Neuron (in vitro differentiated cells): ENCODE results near the gene TRPM7.
A peak's percentile ranks its signal among the peaks of the same experiment; 100 is the strongest.
"Not testable (repeated sequence)": the region's sequence is repeated elsewhere in the genome, so short reads cannot be mapped to it uniquely, and the experiment has no call there.

ENCODE experiments used
- H2AFZ ChIP-seq: one replicate; pipeline ENCODE4 v1.6.1; 2013; ENCODE audit warnings: low read depth, mild to moderate bottlenecking, inconsistent platforms, low read length, moderate library complexity
- H3K27me3 ChIP-seq: one replicate; pipeline ENCODE4 v1.6.1; 2013; ENCODE audit warnings: low read length; ENCODE audit not compliant: insufficient read depth
- H3K36me3 ChIP-seq: one replicate; pipeline ENCODE4 v1.6.1; 2013; ENCODE audit warnings: low read length; ENCODE audit not compliant: insufficient read depth
- H3K4me1 ChIP-seq: one replicate; pipeline ENCODE4 v1.6.1; 2013; ENCODE audit warnings: low read length; ENCODE audit not compliant: insufficient read depth
- H3K4me3 ChIP-seq: 2 replicates; pipeline ENCODE4 v1.5.1; 2013; ENCODE audit warnings: mild to moderate bottlenecking, low read length, moderate library complexity
- H3K9me3 ChIP-seq: one replicate; pipeline ENCODE4 v1.6.1; 2013; ENCODE audit warnings: low read length

Gene TRPM7, protein sequence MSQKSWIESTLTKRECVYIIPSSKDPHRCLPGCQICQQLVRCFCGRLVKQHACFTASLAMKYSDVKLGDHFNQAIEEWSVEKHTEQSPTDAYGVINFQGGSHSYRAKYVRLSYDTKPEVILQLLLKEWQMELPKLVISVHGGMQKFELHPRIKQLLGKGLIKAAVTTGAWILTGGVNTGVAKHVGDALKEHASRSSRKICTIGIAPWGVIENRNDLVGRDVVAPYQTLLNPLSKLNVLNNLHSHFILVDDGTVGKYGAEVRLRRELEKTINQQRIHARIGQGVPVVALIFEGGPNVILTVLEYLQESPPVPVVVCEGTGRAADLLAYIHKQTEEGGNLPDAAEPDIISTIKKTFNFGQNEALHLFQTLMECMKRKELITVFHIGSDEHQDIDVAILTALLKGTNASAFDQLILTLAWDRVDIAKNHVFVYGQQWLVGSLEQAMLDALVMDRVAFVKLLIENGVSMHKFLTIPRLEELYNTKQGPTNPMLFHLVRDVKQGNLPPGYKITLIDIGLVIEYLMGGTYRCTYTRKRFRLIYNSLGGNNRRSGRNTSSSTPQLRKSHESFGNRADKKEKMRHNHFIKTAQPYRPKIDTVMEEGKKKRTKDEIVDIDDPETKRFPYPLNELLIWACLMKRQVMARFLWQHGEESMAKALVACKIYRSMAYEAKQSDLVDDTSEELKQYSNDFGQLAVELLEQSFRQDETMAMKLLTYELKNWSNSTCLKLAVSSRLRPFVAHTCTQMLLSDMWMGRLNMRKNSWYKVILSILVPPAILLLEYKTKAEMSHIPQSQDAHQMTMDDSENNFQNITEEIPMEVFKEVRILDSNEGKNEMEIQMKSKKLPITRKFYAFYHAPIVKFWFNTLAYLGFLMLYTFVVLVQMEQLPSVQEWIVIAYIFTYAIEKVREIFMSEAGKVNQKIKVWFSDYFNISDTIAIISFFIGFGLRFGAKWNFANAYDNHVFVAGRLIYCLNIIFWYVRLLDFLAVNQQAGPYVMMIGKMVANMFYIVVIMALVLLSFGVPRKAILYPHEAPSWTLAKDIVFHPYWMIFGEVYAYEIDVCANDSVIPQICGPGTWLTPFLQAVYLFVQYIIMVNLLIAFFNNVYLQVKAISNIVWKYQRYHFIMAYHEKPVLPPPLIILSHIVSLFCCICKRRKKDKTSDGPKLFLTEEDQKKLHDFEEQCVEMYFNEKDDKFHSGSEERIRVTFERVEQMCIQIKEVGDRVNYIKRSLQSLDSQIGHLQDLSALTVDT (N-terminal part only)

DNA sequence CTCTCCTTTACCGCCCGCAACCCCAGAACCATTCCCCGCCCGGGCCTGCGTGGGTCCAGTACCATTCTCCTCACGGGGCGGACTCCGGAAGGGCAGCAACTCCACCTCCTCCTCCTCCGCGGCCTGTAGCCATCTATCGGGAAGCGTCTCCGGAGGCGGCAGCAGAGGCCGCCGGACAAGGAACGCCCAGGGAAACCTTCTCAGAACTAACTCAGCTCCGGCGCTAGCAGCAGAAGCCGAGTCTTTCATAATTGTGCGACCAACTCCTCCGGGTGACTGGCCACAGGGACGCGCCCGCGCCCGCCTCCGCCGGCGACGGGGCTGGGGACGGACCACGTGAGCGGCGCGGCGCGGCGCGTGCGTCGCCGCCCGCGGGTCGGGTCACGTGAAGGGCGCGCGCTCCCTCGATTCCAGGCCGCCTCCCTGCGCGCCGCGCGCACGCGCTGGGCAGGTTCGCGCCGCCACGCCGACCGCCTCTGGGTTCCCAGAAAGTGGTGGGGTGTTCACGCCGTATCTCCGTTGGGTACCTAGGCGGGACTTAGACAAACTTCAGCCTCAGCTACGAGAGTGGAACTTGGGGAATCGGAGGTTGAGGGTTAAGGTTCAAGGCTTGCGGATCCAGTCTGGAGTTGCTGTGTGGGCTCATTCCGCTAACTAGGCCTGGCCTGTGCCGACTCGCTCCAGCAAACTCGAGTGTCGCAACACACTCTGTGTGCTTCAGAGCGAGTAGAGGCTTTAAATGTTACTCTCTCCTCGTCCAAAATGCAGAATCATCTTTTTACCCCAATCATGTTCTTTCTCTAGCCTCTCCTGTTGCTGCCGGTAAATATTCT lies at the start of gene TRPM7:
Gene TRPM7, minus strand, starts transcription at position 329 of the 833 bp plus-strand sequence. Its CDS starts 264 bp downstream, at position 65.
- peaks cover 8% of the 10 kb centered on the region for H3K36me3 ChIP-seq
- no peaks in the 10 kb centered on the region for H3K27me3 ChIP-seq
- H3K4me1 ChIP-seq: peaks cover 17% of the 10 kb centered on the region
- H2AFZ ChIP-seq: peak within 1 kb of the TSS; percentile 95
- no peaks in the 10 kb centered on the region for H3K9me3 ChIP-seq
- H3K4me3 ChIP-seq: peak within 1 kb of the TSS; percentile 67

DNA sequence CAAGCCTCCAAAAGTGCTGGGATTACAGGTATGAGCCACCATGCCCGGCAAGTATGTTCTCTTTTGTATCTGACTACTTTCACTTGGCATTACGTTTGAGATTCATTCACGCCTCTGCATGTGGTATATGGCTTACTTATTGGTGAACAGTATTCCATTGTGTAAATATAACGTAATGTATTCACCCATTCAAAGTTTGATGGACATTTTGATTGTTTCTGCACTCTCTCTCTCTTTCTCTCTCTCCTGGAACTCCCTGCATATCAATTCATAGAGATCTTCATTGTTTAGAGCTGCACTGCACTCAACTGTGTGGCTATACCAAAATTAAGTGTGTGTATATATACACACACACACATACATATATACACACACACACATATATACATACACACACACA lies 48.6 kb upstream of the TRPM7 start:
- Histone ChIP-seq H3K4me1 (no peaks in the 10 kb centered on the region), H3K4me3 (no peak overlapping the region), H3K9me3 (no peaks in the 10 kb centered on the region), H3K36me3 (peaks cover 31% of the 10 kb centered on the region), H2AFZ (no peak overlapping the region), H3K27me3 (no peaks in the 10 kb centered on the region)

DNA sequence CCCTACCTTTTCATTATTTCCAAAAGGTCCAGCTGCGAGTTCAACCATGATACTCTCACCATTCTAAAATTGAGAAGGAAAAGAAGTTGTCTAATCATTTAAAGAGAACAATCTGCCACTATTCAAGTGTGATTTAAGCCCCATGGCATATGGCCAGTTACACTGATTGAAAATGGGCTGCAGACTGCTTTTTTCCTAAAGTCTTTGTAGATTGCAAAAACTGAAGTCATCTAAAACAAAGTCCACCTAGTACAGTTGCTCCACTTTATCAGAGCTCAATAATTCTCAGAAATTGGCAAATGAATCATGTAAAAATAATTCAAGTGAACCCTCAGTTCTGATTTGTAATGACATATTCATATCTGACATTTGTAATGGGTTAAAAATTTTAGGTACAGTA lies 39.7 kb upstream of the TRPM7 start:
- Histone ChIP-seq H3K27me3 (no peaks in the 10 kb centered on the region), H3K4me1 (no peaks in the 10 kb centered on the region), H3K36me3 (peaks cover 32% of the 10 kb centered on the region), H3K9me3 (no peaks in the 10 kb centered on the region), H3K4me3 (no peak overlapping the region), H2AFZ (no peak overlapping the region)

DNA sequence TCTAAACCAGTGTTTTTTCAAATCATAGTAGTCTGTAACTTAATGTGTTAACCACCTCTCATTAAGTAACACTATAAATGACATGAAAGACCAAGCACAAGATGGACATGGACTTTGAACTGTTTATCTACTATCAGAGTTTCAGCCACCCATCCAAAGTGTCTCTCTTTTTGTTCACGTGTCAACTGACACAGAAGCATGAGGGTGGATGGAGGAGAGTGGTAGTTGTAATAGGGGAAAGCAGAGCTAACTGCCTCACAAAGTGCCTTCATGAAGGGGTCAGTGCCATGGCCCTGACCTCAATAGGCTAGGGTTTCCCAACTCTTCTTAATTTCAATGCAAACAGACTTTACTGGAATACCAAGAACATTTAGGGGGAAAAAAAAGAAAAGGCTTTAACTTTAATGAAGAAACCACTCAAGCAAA lies 32.1 kb upstream of the TRPM7 start:
- no peak overlapping the region for H3K4me3 ChIP-seq
- no peaks in the 10 kb centered on the region for H3K9me3 ChIP-seq
- no peaks in the 10 kb centered on the region for H3K27me3 ChIP-seq
- no peak overlapping the region for H2AFZ ChIP-seq
- peaks cover 27% of the 10 kb centered on the region for H3K36me3 ChIP-seq
- H3K4me1 ChIP-seq: no peaks in the 10 kb centered on the region

DNA sequence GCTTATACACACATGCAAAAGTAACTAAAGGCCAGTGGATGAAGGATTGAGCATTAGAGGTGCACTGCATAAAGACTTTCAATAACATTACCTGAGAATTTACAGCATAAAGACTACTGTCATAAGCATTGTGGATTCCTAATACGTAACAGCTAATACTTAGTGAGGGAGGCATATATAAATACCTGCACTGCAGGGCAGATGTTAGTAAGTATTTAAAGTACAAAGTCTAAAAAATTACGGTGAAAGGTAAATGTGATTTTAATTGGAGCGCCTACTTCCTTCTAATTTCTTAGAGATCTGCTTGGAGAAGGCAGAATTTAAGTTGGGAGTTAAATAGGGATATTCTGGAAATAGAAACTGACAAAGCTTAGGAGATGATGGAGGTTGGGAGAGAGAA lies 25.4 kb upstream of the TRPM7 start:
- Histone ChIP-seq H3K36me3 (peaks cover 15% of the 10 kb centered on the region), H3K9me3 (no peaks in the 10 kb centered on the region), H2AFZ (no peak overlapping the region), H3K4me1 (no peaks in the 10 kb centered on the region), H3K27me3 (no peaks in the 10 kb centered on the region), H3K4me3 (no peak overlapping the region)

DNA sequence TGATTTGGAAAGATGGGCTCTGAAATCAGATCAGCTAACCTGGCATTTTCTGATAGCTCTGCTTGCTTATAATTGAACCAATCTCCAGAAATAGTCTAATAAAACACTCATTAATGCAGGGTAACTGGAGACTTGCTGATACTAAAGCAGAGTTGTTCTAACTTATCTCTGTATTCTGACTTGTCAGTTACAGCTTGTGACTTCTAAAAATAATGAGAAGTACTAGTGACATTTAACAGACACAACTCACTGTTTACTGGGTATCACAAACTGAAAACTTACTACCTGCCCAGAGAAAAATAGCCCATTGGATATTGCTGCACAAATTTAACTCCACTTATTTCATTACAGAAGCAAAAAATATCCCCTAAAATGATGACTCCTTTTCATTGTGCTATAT lies 24.0 kb upstream of the TRPM7 start:
- H3K4me1 ChIP-seq: no peaks in the 10 kb centered on the region
- H3K9me3 ChIP-seq: no peaks in the 10 kb centered on the region
- H3K4me3 ChIP-seq: no peak overlapping the region
- H2AFZ ChIP-seq: no peak overlapping the region
- H3K27me3 ChIP-seq: no peaks in the 10 kb centered on the region
- peaks cover 20% of the 10 kb centered on the region for H3K36me3 ChIP-seq

DNA sequence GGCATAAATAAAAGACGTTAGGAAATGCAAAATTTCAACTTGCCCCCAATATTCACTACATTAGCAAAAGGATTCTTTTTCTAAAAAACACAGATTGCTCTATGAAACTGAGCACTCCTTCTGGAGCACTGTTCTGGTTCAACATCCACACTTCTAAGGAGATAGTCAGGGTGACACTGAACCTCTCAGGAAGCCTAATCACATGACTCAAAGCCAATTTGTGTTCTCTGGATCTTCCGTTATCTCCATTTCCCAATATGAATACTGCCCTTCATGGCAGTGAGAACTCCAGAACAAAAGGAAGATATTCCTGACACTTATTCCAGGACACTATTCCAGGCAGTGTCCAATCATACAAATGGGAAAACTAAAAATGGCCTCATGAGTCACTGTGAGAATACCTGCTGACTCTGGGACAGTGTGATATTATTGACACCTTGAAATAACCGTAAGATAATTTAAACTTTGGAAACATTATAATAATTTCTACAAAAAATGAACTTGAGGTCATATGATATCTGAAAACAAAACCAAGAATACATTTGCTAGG lies 21.4 kb upstream of the TRPM7 start:
- no peaks in the 10 kb centered on the region for H3K4me1 ChIP-seq
- peaks cover 24% of the 10 kb centered on the region for H3K36me3 ChIP-seq
- no peaks in the 10 kb centered on the region for H3K9me3 ChIP-seq

DNA sequence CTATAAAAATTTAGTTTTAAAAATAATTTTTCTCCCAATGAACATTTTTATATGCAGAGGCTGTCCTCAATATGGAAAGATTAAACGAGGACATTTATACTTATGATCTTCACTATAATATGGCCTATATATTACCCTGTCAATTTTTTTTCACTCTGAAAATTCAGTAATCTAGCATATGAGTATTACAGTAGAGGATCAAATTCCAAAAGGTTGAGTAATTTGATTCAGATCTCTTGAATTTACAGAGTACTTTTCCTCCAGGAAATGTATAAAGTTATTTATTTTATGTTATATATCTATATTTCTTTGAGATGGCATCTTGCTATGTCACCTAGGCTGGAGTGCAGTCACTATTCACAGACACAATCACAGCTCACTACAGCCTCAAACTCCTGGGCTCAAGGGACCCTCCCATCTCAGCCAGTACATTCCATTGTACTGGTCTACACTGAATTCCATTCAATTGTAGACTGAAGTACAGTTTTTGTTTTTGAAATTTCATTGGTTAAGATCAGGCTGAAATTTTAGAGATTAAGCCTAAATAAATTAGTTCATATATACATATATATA lies 16.3 kb upstream of the TRPM7 start:
- Histone ChIP-seq H3K36me3 (peaks cover 15% of the 10 kb centered on the region), H2AFZ (no peak overlapping the region), H3K27me3 (no peaks in the 10 kb centered on the region), H3K4me3 (no peak overlapping the region), H3K9me3 (no peaks in the 10 kb centered on the region), H3K4me1 (no peaks in the 10 kb centered on the region)

More for the DNA sequence above, 21.4 kb upstream of the TRPM7 start:
- no peak overlapping the region for H3K4me3 ChIP-seq
- H2AFZ ChIP-seq: no peak overlapping the region
- no peaks in the 10 kb centered on the region for H3K27me3 ChIP-seq

DNA sequence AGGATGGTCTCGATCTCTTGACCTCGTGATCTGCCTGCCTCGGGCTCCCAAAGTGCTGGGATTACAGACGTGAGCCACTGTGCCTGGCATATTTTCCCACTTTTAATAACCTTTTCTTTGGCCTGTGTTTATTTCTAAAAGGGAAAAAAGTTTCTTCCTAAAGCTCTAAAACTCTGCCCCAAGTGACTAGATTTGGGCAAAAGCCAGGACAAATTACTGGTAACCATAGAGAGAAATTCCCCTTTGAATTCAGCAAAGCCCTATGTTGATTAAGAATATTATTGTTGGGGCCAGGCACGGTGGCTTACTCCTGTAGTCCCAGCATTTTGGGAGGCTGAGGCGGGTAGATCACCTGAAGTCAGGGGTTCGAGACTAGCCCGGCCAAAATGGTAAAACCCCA lies 11.5 kb upstream of the TRPM7 start:
- Histone ChIP-seq H3K4me3 (no peak overlapping the region), H3K36me3 (no peaks in the 10 kb centered on the region), H3K9me3 (no peaks in the 10 kb centered on the region), H3K4me1 (no peaks in the 10 kb centered on the region), H3K27me3 (no peaks in the 10 kb centered on the region), H2AFZ (no peak overlapping the region)

DNA sequence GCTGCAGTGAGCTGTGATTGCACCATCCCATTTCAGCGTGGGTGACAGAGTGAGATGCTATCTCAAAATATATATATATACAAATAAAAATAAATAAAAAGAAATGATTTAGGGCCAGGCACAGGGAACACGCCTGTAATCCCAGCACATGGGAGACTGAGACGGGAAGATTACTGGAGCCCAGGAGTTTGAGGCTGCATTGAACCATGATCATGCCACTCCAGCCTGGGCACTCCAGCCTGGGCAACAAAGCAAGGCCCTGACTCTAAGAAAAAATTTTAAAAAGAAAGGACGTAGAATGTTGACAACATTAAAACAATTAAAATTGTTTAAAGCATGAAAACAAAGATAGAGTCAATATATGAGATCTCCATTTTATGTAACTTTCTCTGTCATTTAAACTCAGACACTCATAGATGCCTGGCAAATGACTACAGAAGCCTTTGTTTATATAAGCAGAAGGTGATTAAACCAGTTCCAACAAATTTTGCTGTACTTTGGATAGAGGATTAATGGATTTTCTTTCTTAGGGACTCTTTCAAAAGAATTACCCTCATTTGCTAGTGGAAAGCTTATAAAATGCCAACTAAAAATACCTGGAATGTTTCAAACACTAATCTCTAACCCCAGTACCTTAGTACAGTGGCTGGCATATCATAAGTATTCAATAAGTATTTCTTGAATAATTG lies 10.7 kb upstream of the TRPM7 start:
- no peak overlapping the region for H3K4me3 ChIP-seq
- no peaks in the 10 kb centered on the region for H3K36me3 ChIP-seq
- H2AFZ ChIP-seq: no peak overlapping the region
- no peaks in the 10 kb centered on the region for H3K4me1 ChIP-seq
- no peaks in the 10 kb centered on the region for H3K9me3 ChIP-seq
- no peaks in the 10 kb centered on the region for H3K27me3 ChIP-seq

DNA sequence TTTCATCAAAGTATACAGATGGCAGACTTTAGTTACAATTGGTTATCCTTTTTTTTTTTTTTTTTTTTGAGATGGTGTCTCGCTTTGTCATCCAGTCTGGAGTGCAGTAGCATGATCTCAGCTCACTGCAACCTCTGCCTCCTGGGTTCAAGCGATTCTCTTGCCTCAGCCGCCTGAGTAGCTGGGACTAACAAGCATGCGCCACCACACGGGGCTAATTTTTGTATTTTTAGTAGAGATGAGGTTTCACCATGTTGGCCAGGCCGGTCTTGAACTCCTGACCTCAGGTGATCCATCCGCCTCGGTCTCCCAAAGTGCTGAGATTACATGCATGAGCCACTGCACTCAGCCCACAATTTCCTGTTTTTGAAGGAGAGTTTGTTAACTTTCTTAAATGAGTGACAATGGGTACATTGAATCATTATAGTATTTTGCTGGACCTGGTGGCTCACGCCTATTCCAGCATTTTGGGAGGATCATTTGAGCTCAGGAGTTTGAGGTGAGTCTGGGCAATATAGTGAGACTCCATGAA lies 8.1 kb upstream of the TRPM7 start:
- H3K4me1 ChIP-seq, H3K27me3 ChIP-seq, H3K36me3 ChIP-seq, H3K4me3 ChIP-seq, H3K9me3 ChIP-seq, H2AFZ ChIP-seq: not testable (repeated sequence)
